ENCODE results near the gene MEF2A. TPM values are rescaled to one million over a fixed set of nuclear protein-coding genes. Genes with fewer than 3 reads are reported as not detected.

MEF2A gene
- total and polyA plus RNA-seq, 12 donors, result 20.6 to 91.7 (median 50.1) TPM

GRCh38 chr15:99584081-99584600, 18.4 kb downstream of the MEF2A start:
- H3K27ac ChIP-seq, result no peak overlapping the region

GRCh38 chr15:99586121-99586520, 20.3 kb downstream of the MEF2A start:
- intact Hi-C loops (cut with DNase I), result no loop called here
- Histone ChIP-seq H3K4me1 (replicated peaks in 1 of 2) (peaks cover 9 to 16% of the 10 kb centered on the region in 2 donors), H3K27ac (no peak overlapping the region), H3K4me3 (no peak overlapping the region), H3K9me3 (replicated peaks in 1 of 3) (peaks cover 0 to 9% (median 6%) of the 10 kb centered on the region in 3 donors), H3K36me3 (replicated peaks in 1 of 2) (no peaks in the 10 kb centered on the region), H3K27me3 (no peaks in the 10 kb centered on the region)
- WGBS, 4 donors, result 48 to 73% (median 50%) methylated on average over 1 of the region's 1 CpG
- no peak for DNase-seq
- TF ChIP-seq CTCF (IDR thresholded peaks at IDR 0.05) (no peak), POLR2A (IDR thresholded peaks at IDR 0.05) (no peak)

More at GRCh38 chr15:99584081-99584600, 18.4 kb downstream of the MEF2A start:
- no peak for DNase-seq
- H3K4me1 ChIP-seq (replicated peaks in 1 of 2), result peaks cover 9 to 22% of the 10 kb centered on the region in 2 donors
- no peak for TF ChIP-seq CTCF (IDR thresholded peaks at IDR 0.05)
- TF ChIP-seq POLR2A (IDR thresholded peaks at IDR 0.05), result no peak
- 90 to 95% (median 93%) methylated on average over 2 of the region's 2 CpGs for WGBS, 4 donors
- peaks cover 0 to 9% (median 6%) of the 10 kb centered on the region in 3 donors for H3K9me3 ChIP-seq (replicated peaks in 1 of 3)
- intact Hi-C loops (cut with DNase I), result no loop called here
- no peaks in the 10 kb centered on the region for H3K36me3 ChIP-seq (replicated peaks in 1 of 2)
- no peaks in the 10 kb centered on the region for H3K27me3 ChIP-seq
- H3K4me3 ChIP-seq, result no peak overlapping the region

- H3K4me1 ChIP-seq (replicated peaks in 1 of 2), result peaks cover 6 to 27% of the 10 kb centered on the region in 2 donors
- H3K27me3 ChIP-seq, result no peaks in the 10 kb centered on the region
- peaks cover 0 to 9% (median 6%) of the 10 kb centered on the region in 3 donors for H3K9me3 ChIP-seq (replicated peaks in 1 of 3)
- TF ChIP-seq CTCF (IDR thresholded peaks at IDR 0.05), result no peak
- no peak for TF ChIP-seq POLR2A (IDR thresholded peaks at IDR 0.05)
- no peak overlapping the region for H3K27ac ChIP-seq
- no peaks in the 10 kb centered on the region for H3K36me3 ChIP-seq (replicated peaks in 1 of 2)
- no peak overlapping the region for H3K4me3 ChIP-seq
- intact Hi-C loops (cut with DNase I), result no loop called here
- DNase-seq, result no peak
Measured at GRCh38 chr15:99589801-99590200, 24.0 kb downstream of the MEF2A start.

- TF ChIP-seq CTCF (IDR thresholded peaks at IDR 0.05), result no peak
- no peak for TF ChIP-seq POLR2A (IDR thresholded peaks at IDR 0.05)
- no peaks in the 10 kb centered on the region for H3K36me3 ChIP-seq (replicated peaks in 1 of 2)
- no peak overlapping the region for H3K27ac ChIP-seq
- intact Hi-C loops (cut with DNase I), result no loop called here
- H3K4me3 ChIP-seq, result no peak overlapping the region
- no peak for DNase-seq
- no peaks in the 10 kb centered on the region for H3K27me3 ChIP-seq
- peaks cover 0 to 4% (median 4%) of the 10 kb centered on the region in 3 donors for H3K9me3 ChIP-seq (replicated peaks in 1 of 3)
- 81 to 88% (median 86%) methylated on average over 2 of the region's 2 CpGs for WGBS, 4 donors
- peaks cover 6 to 30% of the 10 kb centered on the region in 2 donors for H3K4me1 ChIP-seq (replicated peaks in 1 of 2)
Measured at GRCh38 chr15:99590913-99591646, 25.3 kb downstream of the MEF2A start.
